Glutamatergic neuron (in vitro differentiated cells): Measurements from ENCODE around the gene FGD3. TPM values are rescaled to one million over a fixed set of nuclear protein-coding genes. Genes with fewer than 3 reads are reported as not detected.

Experiments used
- DNase-seq: peaks from one replicate; pipeline ENCODE4 v3.0.0; 2022
- H3K27ac Mint-ChIP-seq: one replicate; pipeline ENCODE4 v1.8.0; 2020; ENCODE audit warnings: mild to moderate bottlenecking, mixed read lengths, inconsistent platforms; ENCODE audit not compliant: unreplicated experiment
- H3K27me3 Mint-ChIP-seq: one replicate; pipeline ENCODE4 v1.8.0; 2020; ENCODE audit warnings: mild to moderate bottlenecking, moderate library complexity, mixed read lengths, inconsistent platforms; ENCODE audit not compliant: unreplicated experiment
- H3K36me3 Mint-ChIP-seq: one replicate; pipeline ENCODE4 v1.8.0; 2020; ENCODE audit warnings: mild to moderate bottlenecking, mixed read lengths, inconsistent platforms; ENCODE audit not compliant: unreplicated experiment
- H3K4me1 Mint-ChIP-seq: one replicate; pipeline ENCODE4 v1.8.0; 2020; ENCODE audit warnings: mild to moderate bottlenecking, low read depth, mixed read lengths, inconsistent platforms; ENCODE audit not compliant: unreplicated experiment
- H3K4me3 Mint-ChIP-seq: one replicate; pipeline ENCODE4 v1.8.0; 2020; ENCODE audit warnings: mild to moderate bottlenecking, mixed read lengths, inconsistent platforms; ENCODE audit not compliant: unreplicated experiment
- H3K9me3 Mint-ChIP-seq: one replicate; pipeline ENCODE4 v1.8.0; 2020; ENCODE audit warnings: mild to moderate bottlenecking, moderate library complexity, mixed read lengths, inconsistent platforms; ENCODE audit not compliant: unreplicated experiment
- total RNA-seq: library from RNA; stranded (reverse); fragmentation: NEBNext Ultra II Directional; extraction: Animal tissue kit (Norgen Biotek cat#: 25700); gene quantifications from one replicate; pipeline ENCODE4 v1.2.1, GENCODE V29; 2021; ENCODE audit not compliant: unreplicated experiment
- TF ChIP-seq, protein P1 (sequence below): fragments of 200-600 bp; sonication (generic); IDR thresholded peaks from one replicate; pipeline ENCODE4 v1.5.0; 2021; ENCODE audit not compliant: partially characterized antibody, unreplicated experiment

Gene FGD3
- total RNA-seq, 1 donor from 2014 or later: 1.2 TPM

GRCh38 chr9:93031629-93032430 lies 84.5 kb downstream of the FGD3 start:
- Mint-ChIP-seq H3K27me3 (peaks cover 12% of the 10 kb centered on the region), H3K36me3 (no peaks in the 10 kb centered on the region), H3K4me3 (no peak overlapping the region), H3K4me1 (peaks cover 5% of the 10 kb centered on the region), H3K27ac (no peak overlapping the region), H3K9me3 (peaks cover 5% of the 10 kb centered on the region)
- TF ChIP-seq, protein P1, sequence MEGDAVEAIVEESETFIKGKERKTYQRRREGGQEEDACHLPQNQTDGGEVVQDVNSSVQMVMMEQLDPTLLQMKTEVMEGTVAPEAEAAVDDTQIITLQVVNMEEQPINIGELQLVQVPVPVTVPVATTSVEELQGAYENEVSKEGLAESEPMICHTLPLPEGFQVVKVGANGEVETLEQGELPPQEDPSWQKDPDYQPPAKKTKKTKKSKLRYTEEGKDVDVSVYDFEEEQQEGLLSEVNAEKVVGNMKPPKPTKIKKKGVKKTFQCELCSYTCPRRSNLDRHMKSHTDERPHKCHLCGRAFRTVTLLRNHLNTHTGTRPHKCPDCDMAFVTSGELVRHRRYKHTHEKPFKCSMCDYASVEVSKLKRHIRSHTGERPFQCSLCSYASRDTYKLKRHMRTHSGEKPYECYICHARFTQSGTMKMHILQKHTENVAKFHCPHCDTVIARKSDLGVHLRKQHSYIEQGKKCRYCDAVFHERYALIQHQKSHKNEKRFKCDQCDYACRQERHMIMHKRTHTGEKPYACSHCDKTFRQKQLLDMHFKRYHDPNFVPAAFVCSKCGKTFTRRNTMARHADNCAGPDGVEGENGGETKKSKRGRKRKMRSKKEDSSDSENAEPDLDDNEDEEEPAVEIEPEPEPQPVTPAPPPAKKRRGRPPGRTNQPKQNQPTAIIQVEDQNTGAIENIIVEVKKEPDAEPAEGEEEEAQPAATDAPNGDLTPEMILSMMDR: no peak
- DNase-seq: no peak

DNA sequence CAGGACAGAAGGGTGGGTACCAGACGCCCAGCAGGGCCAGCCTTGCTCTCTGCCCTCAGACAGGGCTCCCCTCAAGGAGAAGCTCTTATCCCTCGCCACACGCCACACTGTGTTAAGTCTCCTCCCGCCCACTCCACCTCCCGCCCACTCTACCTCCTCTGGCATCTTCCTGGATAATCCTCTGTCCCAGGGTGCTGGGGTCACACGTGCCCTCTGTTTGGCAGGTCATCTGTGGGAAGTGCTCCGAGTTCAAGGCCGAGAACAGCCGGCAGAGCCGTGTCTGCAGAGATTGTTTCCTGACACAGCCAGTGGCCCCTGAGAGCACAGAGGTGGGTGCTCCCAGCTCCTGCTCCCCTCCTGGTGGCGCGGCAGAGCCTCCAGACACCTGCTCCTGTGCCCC lies 85.2 kb downstream of the FGD3 start:
- Mint-ChIP-seq H3K4me1 (peaks cover 5% of the 10 kb centered on the region), H3K27me3 (peaks cover 15% of the 10 kb centered on the region), H3K36me3 (no peaks in the 10 kb centered on the region), H3K4me3 (no peak overlapping the region), H3K27ac (no peak overlapping the region), H3K9me3 (peaks cover 5% of the 10 kb centered on the region)
- TF ChIP-seq, protein P1: no peak
- DNase-seq: no peak

GRCh38 chr9:93033531-93033930 lies 86.2 kb downstream of the FGD3 start:
- TF ChIP-seq, protein P1: no peak
- Mint-ChIP-seq H3K27me3 (peaks cover 14% of the 10 kb centered on the region), H3K36me3 (no peaks in the 10 kb centered on the region), H3K9me3 (peaks cover 2% of the 10 kb centered on the region), H3K4me1 (peaks cover 5% of the 10 kb centered on the region), H3K27ac (no peak overlapping the region), H3K4me3 (no peak overlapping the region)
- DNase-seq: no peak

DNA sequence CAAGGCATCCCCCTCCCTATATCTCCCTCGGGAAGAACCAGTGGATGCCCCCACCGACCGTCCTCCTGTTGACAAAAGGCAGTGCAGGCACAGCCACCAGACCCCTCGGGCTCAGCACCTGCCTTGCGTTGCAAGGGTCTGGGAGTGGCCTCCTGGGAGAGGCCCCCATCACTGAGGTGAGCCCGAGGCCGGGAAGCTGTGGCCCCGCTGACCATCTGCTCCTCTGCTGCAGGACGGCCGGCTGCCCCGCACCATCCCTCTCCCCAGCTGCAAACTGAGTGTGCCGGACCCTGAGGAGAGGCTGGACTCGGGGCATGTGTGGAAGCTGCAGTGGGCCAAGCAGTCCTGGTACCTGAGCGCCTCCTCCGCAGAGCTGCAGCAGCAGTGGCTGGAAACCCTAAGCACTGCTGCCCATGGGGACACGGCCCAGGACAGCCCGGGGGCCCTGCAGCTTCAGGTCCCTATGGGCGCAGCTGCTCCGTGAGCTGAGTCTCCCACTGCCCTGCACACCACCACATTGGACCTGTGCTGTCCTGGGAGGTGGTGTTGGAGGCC lies 87.9 kb downstream of the FGD3 start:
- no peak overlapping the region for H3K4me3 Mint-ChIP-seq
- DNase-seq: no peak
- no peak overlapping the region for H3K27ac Mint-ChIP-seq
- H3K36me3 Mint-ChIP-seq: no peaks in the 10 kb centered on the region
- peaks cover 7% of the 10 kb centered on the region for H3K4me1 Mint-ChIP-seq
- H3K27me3 Mint-ChIP-seq: peaks cover 14% of the 10 kb centered on the region
- TF ChIP-seq, protein P1: no peak
- peaks cover 2% of the 10 kb centered on the region for H3K9me3 Mint-ChIP-seq

- H3K9me3 Mint-ChIP-seq: peaks cover under 1% of the 10 kb centered on the region
- no peaks in the 10 kb centered on the region for H3K36me3 Mint-ChIP-seq
- no peak overlapping the region for H3K4me3 Mint-ChIP-seq
- H3K27me3 Mint-ChIP-seq: peaks cover 14% of the 10 kb centered on the region
- no peak overlapping the region for H3K27ac Mint-ChIP-seq
- TF ChIP-seq, protein P1: no peak
- no peak for DNase-seq
- H3K4me1 Mint-ChIP-seq: peaks cover 7% of the 10 kb centered on the region
Observed at GRCh38 chr9:93035821-93036351, 88.6 kb downstream of the FGD3 start.
